NCI-H1417 (cell line): ENCODE measurements around the gene PVALB.
A peak's percentile ranks its signal among the peaks of the same experiment; 100 is the strongest.

Experiments used
- DNase-seq, 3 experiments: peaks; one replicate each; lab custom pipeline; 2025; lab: John Stamatoyannopoulos, UW

Gene PVALB

GRCh38 chr22:36773935-36774334 lies 42.9 kb downstream of the PVALB start:
- DNase-seq = peak in 2 of 3 experiments; percentile 1 to 24

- DNase-seq = no peak
Observed at GRCh38 chr22:36772451-36772850, 44.4 kb downstream of the PVALB start.

- no peak for DNase-seq
Observed at GRCh38 chr22:36771356-36772063, 45.3 kb downstream of the PVALB start.

GRCh38 chr22:36770513-36771231 lies 46.2 kb downstream of the PVALB start:
- DNase-seq = no peak

- DNase-seq = no peak
Observed at GRCh38 chr22:36769541-36770512, 47.0 kb downstream of the PVALB start.

GRCh38 chr22:36768616-36769015 lies 48.2 kb downstream of the PVALB start:
- DNase-seq = no peak

GRCh38 chr22:36768141-36768540 lies 48.7 kb downstream of the PVALB start:
- DNase-seq = no peak

- DNase-seq = no peak
Observed at GRCh38 chr22:36767035-36767775, 49.6 kb downstream of the PVALB start.

GRCh38 chr22:36765943-36766450 lies 50.8 kb downstream of the PVALB start:
- no peak for DNase-seq

GRCh38 chr22:36765131-36765942 lies 51.5 kb downstream of the PVALB start:
- no peak for DNase-seq

- DNase-seq = no peak
Observed at GRCh38 chr22:36764641-36765040, 52.2 kb downstream of the PVALB start.

GRCh38 chr22:36764060-36764459 lies 52.8 kb downstream of the PVALB start:
- no peak for DNase-seq

- no peak for DNase-seq
Observed at GRCh38 chr22:36763576-36763975, 53.3 kb downstream of the PVALB start.

GRCh38 chr22:36762687-36763260 lies 54.1 kb downstream of the PVALB start:
- DNase-seq = no peak

GRCh38 chr22:36761553-36762240 lies 55.1 kb downstream of the PVALB start:
- DNase-seq = no peak

- DNase-seq = peak in 1 of 3 experiments; percentile 40
Observed at GRCh38 chr22:36760786-36761185, 56.0 kb downstream of the PVALB start.

- no peak for DNase-seq
Observed at GRCh38 chr22:36759481-36760159, 57.2 kb downstream of the PVALB start.

GRCh38 chr22:36758792-36759271 lies 58.0 kb downstream of the PVALB start:
- no peak for DNase-seq
